Immature natural killer cell (primary cell): Measurements from ENCODE around the gene CTNS. TPM values are rescaled to one million over a fixed set of nuclear protein-coding genes. Genes with fewer than 3 reads are reported as not detected.
A peak's percentile ranks its signal among the peaks of the same experiment; 100 is the strongest.
"Not testable (repeated sequence)": the region's sequence is repeated elsewhere in the genome, so short reads cannot be mapped to it uniquely, and the experiment has no call there.

Source experiments
- DNase-seq, 3 donors: peaks; one replicate each; pipeline ENCODE4 v3.0.0; 2022; ENCODE audit warnings: mixed read lengths in 1 of 3
- H3K27ac Mint-ChIP-seq, 6 donors: one replicate each; pipeline ENCODE4 v1.8.0; 2020; ENCODE audit warnings: mixed read lengths in 6 of 6, mild to moderate bottlenecking in 5 of 6, inconsistent platforms in 4 of 6, moderate library complexity in 3 of 6
- H3K27me3 Mint-ChIP-seq, 3 donors: one replicate each; pipeline ENCODE4 v1.8.0; 2020 to 2021; ENCODE audit warnings: low read depth in 3 of 3, mild to moderate bottlenecking in 3 of 3, mixed read lengths in 3 of 3, moderate library complexity in 3 of 3, inconsistent platforms in 1 of 3
- H3K36me3 Mint-ChIP-seq, 3 donors: one replicate each; pipeline ENCODE4 v1.8.0; 2020; ENCODE audit warnings: mixed read lengths in 3 of 3, inconsistent platforms in 2 of 3, mild to moderate bottlenecking in 2 of 3
- H3K4me1 Mint-ChIP-seq, 2 donors: one replicate each; pipeline ENCODE4 v1.8.0; 2020; ENCODE audit warnings: inconsistent platforms in 2 of 2, mild to moderate bottlenecking in 2 of 2, mixed read lengths in 2 of 2, moderate library complexity in 1 of 2
- H3K4me3 Mint-ChIP-seq, 5 donors: one replicate each; pipeline ENCODE4 v1.8.0; 2020; ENCODE audit warnings: mild to moderate bottlenecking in 5 of 5, mixed read lengths in 5 of 5, inconsistent platforms in 3 of 5, moderate library complexity in 3 of 5
- H3K9me3 Mint-ChIP-seq, 6 donors: one replicate each; pipeline ENCODE4 v1.8.0; 2020; ENCODE audit warnings: mild to moderate bottlenecking in 6 of 6, mixed read lengths in 6 of 6, inconsistent platforms in 4 of 6, moderate library complexity in 3 of 6
- polyA plus RNA-seq, 3 donors: library from polyadenylated mRNA; unstranded; fragments of 300-500 nt; fragmentation: Illumina TruSeq; gene quantifications; one replicate each; pipeline ENCODE4 v1.2.3, GENCODE V29; 2021

Gene CTNS
- polyA plus RNA-seq, 3 donors from 2014 or later = 6.0 to 12.7 (median 7.2) TPM

DNA sequence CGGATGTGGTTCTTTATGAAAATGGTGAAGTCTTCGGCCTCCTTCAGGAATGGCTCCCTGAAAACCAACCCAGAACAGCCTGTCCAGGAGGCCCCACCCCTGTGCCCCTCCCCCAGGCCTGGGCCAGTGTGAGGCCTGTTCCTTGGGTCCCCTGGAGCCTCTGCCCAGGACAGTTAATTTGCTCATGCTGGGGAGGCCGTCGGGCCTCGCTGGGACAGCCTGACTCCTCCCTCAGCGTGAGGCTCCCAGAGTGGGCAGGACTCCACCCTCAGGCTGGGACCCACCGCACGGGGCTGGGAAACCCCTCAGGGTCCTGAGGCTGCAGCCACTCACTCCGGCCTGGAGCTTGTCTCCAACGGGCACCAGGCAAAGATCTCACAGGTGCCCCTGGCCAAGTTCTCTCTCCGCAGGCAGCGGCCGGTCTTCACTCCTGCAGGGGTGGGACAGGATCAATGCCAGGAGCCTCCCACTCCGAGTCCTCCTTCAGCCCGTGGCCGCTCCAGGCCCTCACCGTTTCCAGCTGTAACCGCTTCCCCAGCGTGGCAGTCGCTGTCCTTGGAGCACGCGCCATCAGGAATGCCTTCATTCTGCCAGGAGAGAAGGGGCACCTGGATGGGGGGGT lies 53.6 kb downstream of the CTNS start:
- peaks cover 4 to 7% (median 5%) of the 10 kb centered on the region in 3 donors for H3K27me3 Mint-ChIP-seq

GRCh38 chr17:3691617-3692067 lies 55.1 kb downstream of the CTNS start:
- Mint-ChIP-seq H3K36me3 (peaks cover 4% of the 10 kb centered on the region in 3 donors), H3K9me3 (no peaks in the 10 kb centered on the region), H3K4me3 (no peak overlapping the region), H3K27me3 (peaks cover 5 to 9% (median 6%) of the 10 kb centered on the region in 3 donors), H3K4me1 (peaks cover 28 to 32% of the 10 kb centered on the region in 2 donors), H3K27ac (no peak overlapping the region)
- no peak for DNase-seq

More for the DNA sequence above, 53.6 kb downstream of the CTNS start:
- Mint-ChIP-seq H3K4me1 (peaks cover 20 to 27% of the 10 kb centered on the region in 2 donors), H3K4me3 (no peak overlapping the region), H3K36me3 (peaks cover 4% of the 10 kb centered on the region in 3 donors), H3K9me3 (no peaks in the 10 kb centered on the region), H3K27ac (no peak overlapping the region)
- DNase-seq = no peak

GRCh38 chr17:3692346-3692745 lies 55.8 kb downstream of the CTNS start:
- no peak for DNase-seq
- Mint-ChIP-seq H3K4me3 (no peak overlapping the region), H3K27ac (no peak overlapping the region), H3K27me3 (peaks cover 5 to 9% (median 6%) of the 10 kb centered on the region in 3 donors), H3K9me3 (no peaks in the 10 kb centered on the region), H3K36me3 (peaks cover 4% of the 10 kb centered on the region in 3 donors), H3K4me1 (peaks cover 30 to 32% of the 10 kb centered on the region in 2 donors)

GRCh38 chr17:3693141-3693540 lies 56.6 kb downstream of the CTNS start:
- Mint-ChIP-seq H3K27ac (no peak overlapping the region), H3K9me3 (no peaks in the 10 kb centered on the region), H3K27me3 (peaks cover 5 to 9% (median 6%) of the 10 kb centered on the region in 3 donors), H3K36me3 (peaks cover 4% of the 10 kb centered on the region in 3 donors), H3K4me3 (peak overlapping the region in 2 of 5 donors; percentile 18 to 56), H3K4me1 (peaks cover 32 to 33% of the 10 kb centered on the region in 2 donors)
- DNase-seq = no peak

DNA sequence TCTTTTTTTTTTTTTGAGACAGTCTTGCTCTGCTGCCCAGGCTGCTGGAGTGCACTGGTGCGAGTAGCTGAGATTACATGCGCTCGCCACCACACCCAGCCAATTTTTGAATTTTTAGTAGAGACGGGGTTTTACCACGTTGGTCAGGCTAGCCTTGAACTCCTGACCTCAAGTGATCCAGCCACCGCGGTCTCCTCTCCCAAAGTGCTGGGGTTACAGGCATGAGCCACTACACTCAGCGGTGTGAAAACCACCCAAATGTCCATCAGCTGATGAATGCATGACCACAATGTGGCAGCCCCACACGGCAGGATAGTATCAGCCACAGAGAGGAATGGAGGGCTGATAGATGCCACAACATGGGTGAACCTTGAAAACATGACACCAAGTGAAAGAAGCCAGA lies 57.3 kb downstream of the CTNS start:
- Mint-ChIP-seq H3K27ac (peak overlapping the region; percentile 7 to 84 (median 74)), H3K9me3 (no peaks in the 10 kb centered on the region), H3K4me3 (peak overlapping the region; percentile 53 to 76 (median 74)), H3K36me3 (peaks cover 4% of the 10 kb centered on the region in 3 donors), H3K27me3 (peaks cover 3 to 9% (median 6%) of the 10 kb centered on the region in 3 donors), H3K4me1 (peaks cover 32 to 33% of the 10 kb centered on the region in 2 donors)
- peak; percentile 84 to 87 (median 85) for DNase-seq

DNA sequence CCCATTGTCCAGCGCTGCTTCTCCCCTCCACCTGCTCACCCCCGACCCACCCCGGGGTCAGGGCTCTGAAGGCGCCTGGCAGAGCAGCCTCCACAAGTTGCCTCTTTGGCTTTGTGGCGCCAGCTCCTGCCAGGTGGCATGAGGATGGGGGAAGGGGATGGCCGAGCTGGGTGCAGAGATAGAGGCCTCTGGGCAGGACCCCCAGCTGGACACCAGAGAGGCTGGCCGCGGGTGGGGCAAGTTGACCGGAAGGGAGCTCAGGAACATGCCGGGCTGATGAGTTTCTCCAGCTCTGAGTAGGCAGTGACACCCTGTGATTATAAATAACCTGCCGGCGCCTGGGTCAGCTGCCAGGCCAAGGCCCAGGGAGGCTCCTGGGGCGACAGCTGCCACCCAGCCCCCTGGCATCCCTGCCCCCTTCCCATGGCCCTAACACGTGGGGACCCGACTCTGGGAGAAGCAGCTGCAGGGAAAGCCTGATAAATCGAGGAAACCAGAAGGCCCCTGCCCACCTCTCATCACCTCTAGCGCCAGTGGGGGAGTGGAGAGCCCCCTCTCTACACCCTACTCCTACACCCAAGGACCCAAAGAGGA lies 58.7 kb downstream of the CTNS start:
- peaks cover 3 to 9% (median 6%) of the 10 kb centered on the region in 3 donors for H3K27me3 Mint-ChIP-seq
- H3K4me1 Mint-ChIP-seq = peaks cover 32 to 33% of the 10 kb centered on the region in 2 donors
- H3K27ac Mint-ChIP-seq = no peak overlapping the region
- DNase-seq = no peak
- H3K4me3 Mint-ChIP-seq = peak overlapping the region; percentile 73 to 81 (median 77)
- no peaks in the 10 kb centered on the region for H3K9me3 Mint-ChIP-seq
- H3K36me3 Mint-ChIP-seq = peaks cover 0 to 4% (median 0%) of the 10 kb centered on the region in 3 donors

DNA sequence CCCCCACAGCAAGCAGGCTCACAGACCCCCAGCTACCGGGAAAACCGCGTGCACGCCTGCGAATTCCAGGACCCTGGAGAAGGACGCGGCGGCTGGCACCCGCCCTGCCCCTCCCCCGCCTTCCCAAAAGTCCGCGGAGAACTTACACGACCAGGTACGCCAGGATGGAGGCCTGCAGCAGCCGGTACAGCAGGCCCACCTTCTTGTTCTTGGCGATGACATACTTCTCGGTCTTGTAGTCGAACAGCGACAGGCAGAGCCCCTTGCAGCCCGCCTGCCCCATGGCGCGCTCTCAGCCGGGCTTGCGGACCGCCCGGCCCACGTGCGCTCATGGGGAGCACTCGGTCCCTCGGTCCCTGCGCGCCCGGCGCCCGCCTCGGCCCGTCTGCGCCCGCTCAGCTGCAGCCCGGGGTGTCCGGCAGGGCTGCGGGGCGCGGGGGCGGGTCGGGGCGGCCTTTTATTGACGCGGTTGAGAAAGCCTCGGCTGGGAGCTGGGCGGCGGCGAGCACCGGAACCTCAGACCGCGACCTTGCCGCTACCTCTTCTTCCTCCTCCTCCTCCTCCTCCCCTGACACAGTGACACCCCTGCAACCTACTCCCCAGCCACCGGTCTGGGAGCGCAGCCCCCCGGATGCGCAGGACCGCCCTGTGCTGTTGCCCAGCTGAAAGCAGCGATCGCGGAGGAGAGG lies 59.3 kb downstream of the CTNS start, which contains the start of gene P2RX5:
P2RX5 (minus strand) TSS at position 433 of the 689 bp plus-strand sequence; CDS start at position 283, 150 bp downstream.
- Mint-ChIP-seq H3K27ac (peak within 1 kb of the TSS; percentile 30 to 86 (median 66)), H3K4me1 (peaks cover 32 to 33% of the 10 kb centered on the region in 2 donors)

DNA sequence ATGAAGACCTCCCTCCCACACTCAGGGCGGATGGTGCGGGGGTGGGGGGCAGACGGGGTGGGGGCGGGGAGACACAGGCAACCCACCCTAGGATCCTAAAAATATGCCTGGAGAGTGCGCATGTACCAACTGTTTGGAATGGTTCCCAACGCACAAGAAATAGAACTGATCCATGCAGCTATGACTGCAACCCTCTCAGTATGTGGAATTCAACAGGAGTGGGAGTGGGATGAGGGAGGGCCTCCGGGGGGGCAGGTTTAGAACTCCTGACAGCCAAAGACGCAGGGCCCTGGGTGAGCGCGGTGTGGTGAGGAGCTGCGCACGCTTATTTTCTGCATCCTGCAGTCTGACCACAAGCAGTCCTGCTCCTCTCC lies 60.5 kb downstream of the CTNS start:
- Mint-ChIP-seq H3K36me3 (no peaks in the 10 kb centered on the region), H3K9me3 (no peaks in the 10 kb centered on the region), H3K27me3 (peaks cover 5 to 6% (median 6%) of the 10 kb centered on the region in 3 donors), H3K27ac (no peak overlapping the region), H3K4me1 (peaks cover 32 to 33% of the 10 kb centered on the region in 2 donors), H3K4me3 (peak overlapping the region in 1 of 5 donors; percentile 40)
- DNase-seq = no peak

More for the DNA sequence above, 59.3 kb downstream of the CTNS start, which contains the start of gene P2RX5:
- H3K27me3 Mint-ChIP-seq = peaks cover 3 to 9% (median 6%) of the 10 kb centered on the region in 3 donors
- peak within 1 kb of the TSS; percentile 83 to 92 (median 92) for H3K4me3 Mint-ChIP-seq
- no peaks in the 10 kb centered on the region for H3K9me3 Mint-ChIP-seq
- DNase-seq = peak; percentile 45 to 60 (median 53)
- peaks cover 0 to 4% (median 0%) of the 10 kb centered on the region in 3 donors for H3K36me3 Mint-ChIP-seq

- Mint-ChIP-seq H3K27me3 (peaks cover 5 to 6% (median 6%) of the 10 kb centered on the region in 3 donors), H3K36me3 (no peaks in the 10 kb centered on the region), H3K27ac (no peak overlapping the region), H3K9me3 (no peaks in the 10 kb centered on the region), H3K4me3 (peak overlapping the region in 1 of 5 donors; percentile 70), H3K4me1 (peaks cover 24 to 33% of the 10 kb centered on the region in 2 donors)
- DNase-seq = no peak
Observed at GRCh38 chr17:3698139-3698538, 61.6 kb downstream of the CTNS start.

DNA sequence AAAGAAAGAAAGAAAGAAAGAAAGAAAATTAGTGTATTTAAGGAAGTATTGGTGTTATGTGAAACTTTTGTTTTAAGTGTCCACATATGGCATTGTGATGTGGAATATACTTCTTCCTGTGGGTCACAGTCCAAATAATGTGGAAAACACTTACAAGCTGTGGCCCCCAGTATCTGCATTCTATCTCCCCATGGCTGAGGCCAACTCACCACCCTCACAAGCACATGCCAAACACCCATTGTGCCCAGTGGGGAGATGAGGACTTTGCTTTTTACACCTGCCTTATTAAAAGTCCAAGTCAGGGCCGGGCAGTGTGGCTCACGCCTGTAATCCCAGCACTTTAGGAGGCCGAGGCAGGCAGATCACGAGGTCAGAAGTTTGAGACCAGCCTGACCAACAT lies 63.4 kb downstream of the CTNS start:
- no peaks in the 10 kb centered on the region for H3K9me3 Mint-ChIP-seq
- DNase-seq = no peak
- H3K4me3 Mint-ChIP-seq = no peak overlapping the region

DNA sequence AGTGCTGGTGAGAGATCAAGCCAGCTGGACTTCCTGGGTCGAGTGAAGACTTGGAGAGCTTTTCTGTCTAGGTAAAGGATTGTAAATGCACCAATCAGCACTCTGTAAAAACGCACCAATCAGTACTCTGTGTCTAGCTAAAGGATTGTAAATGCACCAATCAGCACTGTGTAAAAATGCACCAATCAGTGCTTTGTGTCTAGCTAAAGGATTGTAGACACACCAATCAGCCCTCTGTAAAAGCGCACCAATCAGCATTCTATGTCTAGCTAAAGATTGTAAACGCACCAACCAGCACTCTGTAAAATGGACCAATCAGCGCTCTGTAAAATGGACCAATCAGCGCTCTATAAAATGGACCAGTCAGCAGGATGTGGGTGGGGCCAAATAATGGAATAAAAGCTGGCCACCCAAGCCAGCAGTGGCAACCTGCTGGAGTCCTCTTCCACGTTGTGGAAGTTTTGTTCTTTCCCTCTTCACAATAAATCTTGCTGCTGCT lies 65.5 kb downstream of the CTNS start:
- H3K27ac Mint-ChIP-seq, H3K27me3 Mint-ChIP-seq, H3K36me3 Mint-ChIP-seq, DNase-seq, H3K9me3 Mint-ChIP-seq, H3K4me3 Mint-ChIP-seq: not testable (repeated sequence)
- peaks cover 18 to 24% of the 10 kb centered on the region in 2 donors for H3K4me1 Mint-ChIP-seq

More for the DNA sequence above, 63.4 kb downstream of the CTNS start:
- no peak overlapping the region for H3K27ac Mint-ChIP-seq
- H3K36me3 Mint-ChIP-seq = no peaks in the 10 kb centered on the region
- H3K4me1 Mint-ChIP-seq = peaks cover 16 to 28% of the 10 kb centered on the region in 2 donors
- peaks cover 2 to 4% (median 2%) of the 10 kb centered on the region in 3 donors for H3K27me3 Mint-ChIP-seq

GRCh38 chr17:3704931-3705717 lies 68.6 kb downstream of the CTNS start:
- H3K27me3 Mint-ChIP-seq = peaks cover 0 to 4% (median 0%) of the 10 kb centered on the region in 3 donors
- no peaks in the 10 kb centered on the region for H3K36me3 Mint-ChIP-seq
- no peaks in the 10 kb centered on the region for H3K9me3 Mint-ChIP-seq
- H3K4me3 Mint-ChIP-seq = peak overlapping the region; percentile 12 to 49 (median 26)
- H3K27ac Mint-ChIP-seq = peak overlapping the region; percentile 5 to 44 (median 39)
- H3K4me1 Mint-ChIP-seq = peaks cover 32 to 33% of the 10 kb centered on the region in 2 donors
- DNase-seq = peak in 2 of 3 donors; percentile 29 to 36

- Mint-ChIP-seq H3K4me1 (peaks cover 35 to 36% of the 10 kb centered on the region in 2 donors), H3K27ac (peak overlapping the region in 3 of 6 donors; percentile 5 to 38 (median 11))
Observed at GRCh38 chr17:3705718-3705984, 69.1 kb downstream of the CTNS start.

More at GRCh38 chr17:3705718-3705984, 69.1 kb downstream of the CTNS start:
- not testable (repeated sequence) for H3K36me3 Mint-ChIP-seq, H3K27me3 Mint-ChIP-seq, H3K9me3 Mint-ChIP-seq, DNase-seq
- peak overlapping the region in 2 of 5 donors; percentile 23 to 26 for H3K4me3 Mint-ChIP-seq
